ENCODE measurements around the gene SSTR3.

DNA sequence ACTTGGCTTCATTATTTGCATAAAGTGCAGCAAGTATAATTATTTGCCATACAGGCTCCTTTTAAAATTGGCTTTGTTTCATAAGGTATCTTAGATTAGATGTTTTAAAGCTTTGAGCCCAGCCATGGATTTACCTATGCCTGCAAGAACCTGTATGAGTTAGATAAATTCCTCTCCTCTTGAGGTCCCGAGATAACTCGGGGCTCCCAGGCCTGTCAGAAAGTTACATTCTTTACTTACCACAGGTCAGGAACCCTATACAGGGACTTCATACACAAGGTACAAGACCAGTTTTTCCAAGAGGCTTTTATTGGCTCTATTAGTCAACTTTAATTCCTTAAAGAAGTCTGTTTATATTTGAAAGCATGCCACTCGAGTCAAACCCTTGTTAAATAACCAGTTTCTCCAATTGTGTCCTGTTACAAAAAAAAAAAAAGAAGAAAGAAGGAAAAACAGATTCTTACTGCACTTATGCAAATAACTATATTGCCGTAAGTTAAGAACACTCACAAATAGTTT lies 22.0 kb downstream of the SSTR3 start:
- TF ChIP-seq ARNTL (CRISPR knock-in tag; IDR thresholded peaks at IDR 0.05; ENCODE audit: borderline replicate concordance, low read depth) (no peak), SNAI2 (CRISPR knock-in tag; IDR thresholded peaks at IDR 0.05) (no peak), CSDC2 (CRISPR knock-in tag; IDR thresholded peaks at IDR 0.05) (no peak), ZFP30 (CRISPR knock-in tag; IDR thresholded peaks at IDR 0.05) (no peak), RARB (CRISPR knock-in tag; IDR thresholded peaks at IDR 0.05) (no peak)
- TF ChIP-seq, protein P1, sequence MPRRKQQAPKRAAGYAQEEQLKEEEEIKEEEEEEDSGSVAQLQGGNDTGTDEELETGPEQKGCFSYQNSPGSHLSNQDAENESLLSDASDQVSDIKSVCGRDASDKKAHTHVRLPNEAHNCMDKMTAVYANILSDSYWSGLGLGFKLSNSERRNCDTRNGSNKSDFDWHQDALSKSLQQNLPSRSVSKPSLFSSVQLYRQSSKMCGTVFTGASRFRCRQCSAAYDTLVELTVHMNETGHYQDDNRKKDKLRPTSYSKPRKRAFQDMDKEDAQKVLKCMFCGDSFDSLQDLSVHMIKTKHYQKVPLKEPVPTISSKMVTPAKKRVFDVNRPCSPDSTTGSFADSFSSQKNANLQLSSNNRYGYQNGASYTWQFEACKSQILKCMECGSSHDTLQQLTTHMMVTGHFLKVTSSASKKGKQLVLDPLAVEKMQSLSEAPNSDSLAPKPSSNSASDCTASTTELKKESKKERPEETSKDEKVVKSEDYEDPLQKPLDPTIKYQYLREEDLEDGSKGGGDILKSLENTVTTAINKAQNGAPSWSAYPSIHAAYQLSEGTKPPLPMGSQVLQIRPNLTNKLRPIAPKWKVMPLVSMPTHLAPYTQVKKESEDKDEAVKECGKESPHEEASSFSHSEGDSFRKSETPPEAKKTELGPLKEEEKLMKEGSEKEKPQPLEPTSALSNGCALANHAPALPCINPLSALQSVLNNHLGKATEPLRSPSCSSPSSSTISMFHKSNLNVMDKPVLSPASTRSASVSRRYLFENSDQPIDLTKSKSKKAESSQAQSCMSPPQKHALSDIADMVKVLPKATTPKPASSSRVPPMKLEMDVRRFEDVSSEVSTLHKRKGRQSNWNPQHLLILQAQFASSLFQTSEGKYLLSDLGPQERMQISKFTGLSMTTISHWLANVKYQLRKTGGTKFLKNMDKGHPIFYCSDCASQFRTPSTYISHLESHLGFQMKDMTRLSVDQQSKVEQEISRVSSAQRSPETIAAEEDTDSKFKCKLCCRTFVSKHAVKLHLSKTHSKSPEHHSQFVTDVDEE (CRISPR knock-in tag; IDR thresholded peaks at IDR 0.05) = no peak
- TF ChIP-seq, protein P2, sequence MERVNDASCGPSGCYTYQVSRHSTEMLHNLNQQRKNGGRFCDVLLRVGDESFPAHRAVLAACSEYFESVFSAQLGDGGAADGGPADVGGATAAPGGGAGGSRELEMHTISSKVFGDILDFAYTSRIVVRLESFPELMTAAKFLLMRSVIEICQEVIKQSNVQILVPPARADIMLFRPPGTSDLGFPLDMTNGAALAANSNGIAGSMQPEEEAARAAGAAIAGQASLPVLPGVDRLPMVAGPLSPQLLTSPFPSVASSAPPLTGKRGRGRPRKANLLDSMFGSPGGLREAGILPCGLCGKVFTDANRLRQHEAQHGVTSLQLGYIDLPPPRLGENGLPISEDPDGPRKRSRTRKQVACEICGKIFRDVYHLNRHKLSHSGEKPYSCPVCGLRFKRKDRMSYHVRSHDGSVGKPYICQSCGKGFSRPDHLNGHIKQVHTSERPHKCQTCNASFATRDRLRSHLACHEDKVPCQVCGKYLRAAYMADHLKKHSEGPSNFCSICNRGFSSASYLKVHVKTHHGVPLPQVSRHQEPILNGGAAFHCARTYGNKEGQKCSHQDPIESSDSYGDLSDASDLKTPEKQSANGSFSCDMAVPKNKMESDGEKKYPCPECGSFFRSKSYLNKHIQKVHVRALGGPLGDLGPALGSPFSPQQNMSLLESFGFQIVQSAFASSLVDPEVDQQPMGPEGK (CRISPR knock-in tag; IDR thresholded peaks at IDR 0.05; ENCODE audit: borderline replicate concordance) = no peak
- TF ChIP-seq, protein P3, sequence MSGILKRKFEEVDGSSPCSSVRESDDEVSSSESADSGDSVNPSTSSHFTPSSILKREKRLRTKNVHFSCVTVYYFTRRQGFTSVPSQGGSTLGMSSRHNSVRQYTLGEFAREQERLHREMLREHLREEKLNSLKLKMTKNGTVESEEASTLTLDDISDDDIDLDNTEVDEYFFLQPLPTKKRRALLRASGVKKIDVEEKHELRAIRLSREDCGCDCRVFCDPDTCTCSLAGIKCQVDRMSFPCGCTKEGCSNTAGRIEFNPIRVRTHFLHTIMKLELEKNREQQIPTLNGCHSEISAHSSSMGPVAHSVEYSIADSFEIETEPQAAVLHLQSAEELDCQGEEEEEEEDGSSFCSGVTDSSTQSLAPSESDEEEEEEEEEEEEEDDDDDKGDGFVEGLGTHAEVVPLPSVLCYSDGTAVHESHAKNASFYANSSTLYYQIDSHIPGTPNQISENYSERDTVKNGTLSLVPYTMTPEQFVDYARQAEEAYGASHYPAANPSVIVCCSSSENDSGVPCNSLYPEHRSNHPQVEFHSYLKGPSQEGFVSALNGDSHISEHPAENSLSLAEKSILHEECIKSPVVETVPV (CRISPR knock-in tag; IDR thresholded peaks at IDR 0.05) = no peak

All from SK-N-SH treated with all-trans-retinoic acid at 6 μM for 48 hours (cell line).